DMS153 (cell line): ENCODE measurements around the gene TRIM22.
"Not testable (repeated sequence)": the region's sequence is repeated elsewhere in the genome, so short reads cannot be mapped to it uniquely, and the experiment has no call there.

Source experiments
- DNase-seq: peaks from one replicate; lab custom pipeline; 2025; lab: John Stamatoyannopoulos, UW

Gene TRIM22, protein sequence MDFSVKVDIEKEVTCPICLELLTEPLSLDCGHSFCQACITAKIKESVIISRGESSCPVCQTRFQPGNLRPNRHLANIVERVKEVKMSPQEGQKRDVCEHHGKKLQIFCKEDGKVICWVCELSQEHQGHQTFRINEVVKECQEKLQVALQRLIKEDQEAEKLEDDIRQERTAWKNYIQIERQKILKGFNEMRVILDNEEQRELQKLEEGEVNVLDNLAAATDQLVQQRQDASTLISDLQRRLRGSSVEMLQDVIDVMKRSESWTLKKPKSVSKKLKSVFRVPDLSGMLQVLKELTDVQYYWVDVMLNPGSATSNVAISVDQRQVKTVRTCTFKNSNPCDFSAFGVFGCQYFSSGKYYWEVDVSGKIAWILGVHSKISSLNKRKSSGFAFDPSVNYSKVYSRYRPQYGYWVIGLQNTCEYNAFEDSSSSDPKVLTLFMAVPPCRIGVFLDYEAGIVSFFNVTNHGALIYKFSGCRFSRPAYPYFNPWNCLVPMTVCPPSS

GRCh38 chr11:5689551-5689983 is at the start of gene TRIM22:
TRIM22 (plus strand) TSS chr11:5689790; CDS start chr11:5696233, 6,443 bp downstream.
- DNase-seq, result no peak

- no peak for DNase-seq
Observed at GRCh38 chr11:5639953-5640352, 49.6 kb upstream of the TRIM22 start.

DNA sequence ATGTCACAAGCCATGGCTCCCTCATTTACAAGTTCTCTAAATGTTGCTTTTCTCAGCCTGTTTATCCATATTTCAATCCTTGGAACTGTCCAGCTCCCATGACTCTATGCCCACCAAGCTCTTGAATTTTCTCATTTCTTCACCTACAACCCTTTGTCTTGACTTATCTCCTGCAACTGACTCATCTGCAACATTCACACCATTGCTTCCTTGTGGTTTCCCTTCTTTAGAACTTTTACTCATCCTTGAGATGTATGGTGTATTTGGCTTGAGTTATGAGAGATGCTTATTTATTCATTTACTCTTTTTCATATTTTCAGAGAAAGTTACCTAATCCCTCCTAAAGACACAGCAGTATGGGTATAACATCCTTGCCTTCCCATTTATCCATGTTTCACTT is 46.0 kb upstream of the TRIM22 start:
- no peak for DNase-seq

- no peak for DNase-seq
Observed at GRCh38 chr11:5646139-5646538, 43.5 kb upstream of the TRIM22 start.

- no peak for DNase-seq
Observed at GRCh38 chr11:5655474-5655873, 34.1 kb upstream of the TRIM22 start.

DNA sequence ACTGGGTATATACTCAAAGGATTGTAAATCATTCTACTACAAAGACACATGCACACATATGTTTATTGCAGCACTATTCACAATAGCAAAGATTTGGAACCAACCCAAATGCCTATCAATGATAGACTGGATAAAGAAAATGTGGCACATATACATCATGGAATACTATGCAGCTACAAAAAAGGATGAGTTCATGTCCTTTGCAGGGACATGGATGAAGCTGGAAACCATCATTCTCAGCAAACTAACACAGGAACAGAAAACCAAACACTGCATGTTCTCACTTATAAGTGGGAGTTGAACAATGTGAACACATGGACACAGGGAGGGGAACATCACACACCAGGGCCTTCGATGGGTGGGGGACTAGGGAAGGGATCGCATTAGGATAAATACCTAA is 32.6 kb upstream of the TRIM22 start:
- not testable (repeated sequence) for DNase-seq

GRCh38 chr11:5658318-5658717 is 31.3 kb upstream of the TRIM22 start:
- no peak for DNase-seq

GRCh38 chr11:5663511-5663910 is 26.1 kb upstream of the TRIM22 start:
- DNase-seq, result no peak

DNA sequence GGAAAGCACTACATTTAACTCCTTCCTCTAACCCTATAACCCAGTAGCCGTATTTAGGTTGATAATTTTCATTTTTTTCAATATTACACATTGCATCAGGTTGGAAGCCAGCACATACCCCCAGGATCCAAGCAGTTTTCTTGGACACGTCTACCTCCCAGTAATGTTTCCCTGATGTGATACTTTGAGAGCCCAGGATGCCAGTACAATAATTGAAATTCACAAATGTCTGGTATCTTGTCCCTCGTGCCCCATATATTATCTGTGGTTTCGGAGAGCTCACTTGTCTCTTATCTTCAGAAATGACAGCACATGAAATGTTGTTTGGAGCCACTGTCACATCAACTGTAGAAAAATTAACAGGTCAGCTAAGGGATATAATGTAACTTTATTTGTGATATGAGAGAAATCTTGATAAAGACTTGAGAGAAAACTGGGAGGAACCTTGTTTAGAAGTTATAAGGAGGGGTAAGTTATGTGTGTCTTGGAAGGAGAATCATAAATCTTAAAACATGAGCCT is 24.5 kb upstream of the TRIM22 start:
- no peak for DNase-seq

DNA sequence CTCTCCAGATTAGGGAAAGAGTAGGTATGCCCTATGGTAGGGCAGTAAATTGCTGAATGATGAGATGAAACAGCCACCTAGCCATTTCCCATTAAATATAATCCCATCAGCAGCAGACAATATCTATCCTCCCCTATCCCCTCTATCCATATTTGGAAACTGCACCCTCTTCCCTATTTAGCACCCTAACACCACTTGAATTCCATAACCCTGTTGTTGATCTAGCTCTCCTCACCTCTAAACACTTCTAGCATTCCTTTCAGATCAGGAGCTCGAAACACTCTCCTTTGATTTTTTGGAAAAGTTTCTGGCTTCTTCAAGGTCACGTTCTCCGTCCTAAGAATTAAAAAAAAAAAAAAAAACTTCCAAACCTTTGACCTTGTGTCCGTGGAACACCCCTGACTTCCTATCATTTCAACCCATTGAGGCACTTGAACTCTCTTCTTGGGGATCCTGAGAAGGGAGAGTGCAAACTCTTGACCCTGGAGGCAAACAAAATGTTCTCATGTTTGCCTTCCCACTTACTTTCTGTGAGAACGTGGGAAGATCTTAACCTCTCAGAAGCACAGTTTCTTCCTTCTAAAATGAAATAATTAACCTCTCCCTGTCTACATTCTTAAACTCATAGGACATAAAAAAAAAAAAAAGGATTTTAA is 23.7 kb upstream of the TRIM22 start:
- DNase-seq, result no peak

- DNase-seq, result no peak
Observed at GRCh38 chr11:5666402-5666793, 23.2 kb upstream of the TRIM22 start.

DNA sequence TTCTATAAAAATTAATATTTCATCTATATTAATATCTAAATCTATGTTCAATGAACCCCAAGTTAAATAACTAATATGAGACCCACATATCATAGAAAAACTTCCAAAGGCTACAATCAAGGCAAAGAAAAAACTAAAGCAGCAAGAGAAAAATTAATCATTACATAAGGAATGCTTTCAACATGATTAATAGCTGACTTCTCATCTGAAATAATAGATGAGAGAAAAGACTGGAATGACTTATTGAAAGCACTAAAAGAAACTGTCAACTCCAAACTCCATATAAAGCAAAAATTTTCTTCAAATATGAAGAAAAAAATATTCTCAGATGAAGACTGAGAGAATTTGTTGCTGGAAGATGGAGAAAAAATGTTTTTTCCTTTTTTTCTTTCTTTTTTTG is 17.8 kb upstream of the TRIM22 start:
- DNase-seq, result no peak

- no peak for DNase-seq
Observed at GRCh38 chr11:5674391-5674790, 15.2 kb upstream of the TRIM22 start.

- DNase-seq, result no peak
Observed at GRCh38 chr11:5679811-5680210, 9.8 kb upstream of the TRIM22 start.

GRCh38 chr11:5682890-5683441 is 6.6 kb upstream of the TRIM22 start:
- DNase-seq, result not testable (repeated sequence)

GRCh38 chr11:5683620-5684019 is 6.0 kb upstream of the TRIM22 start:
- DNase-seq, result not testable (repeated sequence)

- no peak for DNase-seq
Observed at GRCh38 chr11:5684036-5684645, 5.4 kb upstream of the TRIM22 start.

DNA sequence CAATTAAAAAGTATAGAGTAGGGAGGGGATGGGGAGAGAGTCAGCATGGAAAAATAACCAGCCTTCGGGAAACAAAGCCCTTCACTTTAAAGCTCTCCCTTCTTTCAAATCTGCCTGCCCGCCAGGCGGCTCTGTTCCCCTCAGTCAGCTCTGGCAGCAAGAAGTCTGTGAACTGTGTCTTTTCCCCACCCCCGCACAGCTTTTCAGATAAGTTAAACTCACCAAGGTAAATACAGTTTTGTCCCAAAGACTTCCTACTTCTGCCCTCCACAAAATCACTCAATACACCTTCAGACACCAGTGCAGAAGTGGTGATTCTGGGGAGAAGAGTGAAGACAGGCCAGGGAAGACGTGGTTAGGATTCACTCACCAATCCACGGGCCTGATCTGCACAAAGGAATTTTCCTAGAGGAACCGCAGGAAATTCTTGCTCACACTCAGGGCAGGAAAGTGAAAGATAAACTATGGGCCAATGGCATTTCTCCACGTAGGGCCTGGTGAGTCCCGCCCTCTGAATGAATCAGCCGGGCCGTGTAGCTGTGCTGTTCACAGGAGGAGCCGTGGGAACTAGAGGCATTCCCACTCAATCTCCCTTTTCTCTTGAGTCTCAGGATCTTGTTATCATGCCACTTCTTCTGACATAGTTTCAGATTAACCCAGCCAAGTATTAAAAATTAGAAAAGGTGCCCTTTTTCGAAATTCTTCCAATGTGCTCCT is 4.8 kb upstream of the TRIM22 start, which contains the start of gene TRIM5:
TSS of gene TRIM5 (minus strand) at position 429 of the 717 bp plus-strand sequence. CDS start 4,897 bp downstream, outside the sequence.
- no peak for DNase-seq

- DNase-seq, result no peak
Observed at GRCh38 chr11:5686426-5686825, 3.2 kb upstream of the TRIM22 start.

DNA sequence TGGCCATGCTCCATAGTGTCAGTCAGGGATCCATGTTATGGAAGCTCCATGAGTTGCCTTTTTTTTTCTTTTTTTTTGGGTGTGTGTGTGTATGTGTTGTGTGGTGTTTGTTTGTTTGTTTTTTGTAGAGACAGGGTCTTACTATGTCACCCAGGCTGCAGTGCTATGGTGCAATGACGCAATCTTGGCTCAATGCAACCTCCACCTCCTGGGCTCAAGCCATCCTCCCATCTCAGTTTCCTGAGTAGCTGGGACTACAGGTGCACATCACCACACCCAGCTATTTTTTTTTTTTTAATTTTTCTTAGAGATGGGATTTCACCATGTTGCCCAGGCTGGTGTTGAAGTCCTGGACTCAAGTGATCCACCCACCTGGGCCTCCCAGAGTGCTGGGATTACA is 1.1 kb upstream of the TRIM22 start:
- no peak for DNase-seq

- no peak for DNase-seq
Observed at GRCh38 chr11:5690216-5690615, 626 bp downstream of the TRIM22 start.
